ENCODE measurements around the gene XXYLT1.

Gene XXYLT1

GRCh38 chr3:195072916-195073564 is 197.9 kb downstream of the XXYLT1 start:
- DNase-seq: no peak

GRCh38 chr3:195071916-195072820 is 198.8 kb downstream of the XXYLT1 start:
- no peak for DNase-seq

- DNase-seq: no peak
These were observed 199.8 kb downstream of the XXYLT1 start for GRCh38 chr3:195071011-195071728.

- DNase-seq: no peak
These were observed 200.6 kb downstream of the XXYLT1 start for GRCh38 chr3:195070336-195070735.

- no peak for DNase-seq
These were observed 201.3 kb downstream of the XXYLT1 start for GRCh38 chr3:195069501-195070251.

- no peak for DNase-seq
These were observed 202.6 kb downstream of the XXYLT1 start for GRCh38 chr3:195068084-195069080.

- no peak for DNase-seq
These were observed 204.5 kb downstream of the XXYLT1 start for GRCh38 chr3:195066441-195066841.

- no peak for DNase-seq
These were observed 205.1 kb downstream of the XXYLT1 start for GRCh38 chr3:195065864-195066185.

- DNase-seq: no peak
These were observed 205.7 kb downstream of the XXYLT1 start for GRCh38 chr3:195065142-195065863.

- DNase-seq: peak in 1 of 2 experiments; percentile 45
These were observed 206.5 kb downstream of the XXYLT1 start for GRCh38 chr3:195064300-195064931.

GRCh38 chr3:195063581-195064193 is 207.3 kb downstream of the XXYLT1 start:
- no peak for DNase-seq

GRCh38 chr3:195062866-195063540 is 208.0 kb downstream of the XXYLT1 start:
- no peak for DNase-seq

GRCh38 chr3:195061756-195062655 is 209.0 kb downstream of the XXYLT1 start:
- no peak for DNase-seq

- DNase-seq: no peak
These were observed 210.2 kb downstream of the XXYLT1 start for GRCh38 chr3:195060531-195061291.

GRCh38 chr3:195060217-195060481 is 210.8 kb downstream of the XXYLT1 start:
- no peak for DNase-seq

- DNase-seq: no peak
These were observed 211.3 kb downstream of the XXYLT1 start for GRCh38 chr3:195059471-195060216.

- no peak for DNase-seq
These were observed 212.0 kb downstream of the XXYLT1 start for GRCh38 chr3:195059006-195059350.

All from NCI-H2081 (cell line).